ENCODE measurements around the gene EXOC3L4. TPM values are rescaled to one million over a fixed set of nuclear protein-coding genes. Genes with fewer than 3 reads are reported as not detected.

EXOC3L4 gene
- total and polyA plus RNA-seq, 2 donors (not counting 1 experiment from before 2014, with no cell fraction given), result not detected

DNA sequence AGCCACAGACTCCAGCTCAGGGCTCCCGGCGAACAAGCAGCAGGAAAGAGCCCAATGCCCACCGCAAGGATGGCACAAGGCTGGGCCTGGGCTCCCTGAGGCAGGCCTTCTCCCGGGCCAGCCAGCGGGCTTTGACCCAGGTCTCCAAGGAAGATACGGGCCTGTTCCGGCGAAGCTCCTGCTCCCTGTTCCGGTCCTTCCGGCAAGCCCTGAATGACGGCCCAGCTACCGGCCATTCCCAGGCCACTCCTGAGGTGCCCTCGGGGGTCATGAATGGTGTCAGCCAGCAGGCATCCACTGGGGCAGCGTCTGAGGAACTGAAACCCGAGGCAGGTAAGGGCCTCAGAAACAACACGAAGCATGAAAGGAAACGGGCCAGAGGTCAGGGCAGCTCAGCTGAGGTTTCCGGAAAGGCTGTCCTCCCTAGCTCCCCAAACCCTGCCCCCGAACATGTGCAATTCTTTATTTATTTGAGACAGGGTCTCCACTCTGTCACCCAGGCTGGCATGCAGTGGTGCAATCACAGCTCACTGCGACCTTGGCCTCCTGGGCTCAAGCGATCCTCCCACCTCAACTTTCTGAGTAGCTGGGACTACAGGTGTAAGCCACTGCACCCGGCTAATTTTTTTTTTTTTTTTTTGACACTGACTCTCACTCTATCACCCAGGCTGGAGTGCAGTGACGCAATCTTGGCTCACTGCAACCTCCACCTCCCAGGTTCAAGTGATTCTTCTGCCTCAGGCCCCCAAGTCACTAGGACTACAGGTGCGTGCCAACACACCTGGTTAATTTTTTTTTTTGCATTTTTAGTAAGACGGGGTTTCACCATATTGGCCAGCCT, 6.0 kb downstream of the EXOC3L4 start:
- Mint-ChIP-seq H3K27me3 (peaks cover 20% of the 10 kb centered on the region), H3K4me1 (peaks cover 26% of the 10 kb centered on the region), H3K9me3 (ENCODE audit: insufficient read depth) (no peaks in the 10 kb centered on the region), H3K4me3 (peak overlapping the region; percentile 13), H3K27ac (no peak overlapping the region)
- Histone ChIP-seq H3K9me3 (ENCODE audit: control extremely low read depth in 1 of 3, control insufficient read depth in 2 of 3, insufficient read depth in 1 of 3, low read length in 2 of 3) (peaks cover 0 to 13% (median 0%) of the 10 kb centered on the region in 3 donors), H2AFZ (ENCODE audit: insufficient read depth, low read depth, low read length, poor library complexity, severe bottlenecking) (no peak overlapping the region), H3K36me3 (replicated peaks in 1 of 2; ENCODE audit: control extremely low read depth in 1 of 2, control insufficient read depth in 1 of 2, extremely low read depth in 1 of 2, insufficient read depth in 2 of 2, low read length in 1 of 2) (no peaks in the 10 kb centered on the region), H3K4me2 (replicated peaks; ENCODE audit: low read depth, low read length, poor library complexity, severe bottlenecking) (peak overlapping the region; percentile 34), H3K4me3 (ENCODE audit: control extremely low read depth in 1 of 5, extremely low read depth in 1 of 5, insufficient read depth in 1 of 5, low read depth in 2 of 5, low read length in 4 of 5) (no peak overlapping the region), H3K79me2 (ENCODE audit: control insufficient read depth, insufficient read depth, low read length) (no peaks in the 10 kb centered on the region), H3K27me3 (replicated peaks in 1 of 4; ENCODE audit: control extremely low read depth in 1 of 4, control insufficient read depth in 3 of 4, insufficient read depth in 4 of 4, low read length in 3 of 4) (peaks cover 0 to 39% (median 16%) of the 10 kb centered on the region in 4 experiments), H3K4me1 (ENCODE audit: control insufficient read depth in 2 of 2, insufficient read depth in 2 of 2, low read length in 2 of 2) (peaks cover 42 to 45% of the 10 kb centered on the region in 2 donors), H3K27ac (ENCODE audit: low read length in 2 of 2) (no peak overlapping the region), H3K9ac (ENCODE audit: low read length) (no peak overlapping the region), H4K20me1 (ENCODE audit: control insufficient read depth, insufficient read depth, low read length, poor library complexity, severe bottlenecking) (no peaks in the 10 kb centered on the region)
- intact Hi-C loops (cut with micrococcal nuclease), result no loop called here
- TF ChIP-seq, protein P1, sequence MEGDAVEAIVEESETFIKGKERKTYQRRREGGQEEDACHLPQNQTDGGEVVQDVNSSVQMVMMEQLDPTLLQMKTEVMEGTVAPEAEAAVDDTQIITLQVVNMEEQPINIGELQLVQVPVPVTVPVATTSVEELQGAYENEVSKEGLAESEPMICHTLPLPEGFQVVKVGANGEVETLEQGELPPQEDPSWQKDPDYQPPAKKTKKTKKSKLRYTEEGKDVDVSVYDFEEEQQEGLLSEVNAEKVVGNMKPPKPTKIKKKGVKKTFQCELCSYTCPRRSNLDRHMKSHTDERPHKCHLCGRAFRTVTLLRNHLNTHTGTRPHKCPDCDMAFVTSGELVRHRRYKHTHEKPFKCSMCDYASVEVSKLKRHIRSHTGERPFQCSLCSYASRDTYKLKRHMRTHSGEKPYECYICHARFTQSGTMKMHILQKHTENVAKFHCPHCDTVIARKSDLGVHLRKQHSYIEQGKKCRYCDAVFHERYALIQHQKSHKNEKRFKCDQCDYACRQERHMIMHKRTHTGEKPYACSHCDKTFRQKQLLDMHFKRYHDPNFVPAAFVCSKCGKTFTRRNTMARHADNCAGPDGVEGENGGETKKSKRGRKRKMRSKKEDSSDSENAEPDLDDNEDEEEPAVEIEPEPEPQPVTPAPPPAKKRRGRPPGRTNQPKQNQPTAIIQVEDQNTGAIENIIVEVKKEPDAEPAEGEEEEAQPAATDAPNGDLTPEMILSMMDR (IDR thresholded peaks at IDR 0.05), result no peak
- no peak for TF ChIP-seq EZH2 (IDR thresholded peaks at IDR 0.05; ENCODE audit: borderline replicate concordance, insufficient read depth, low read depth, low read length, poor library complexity, severe bottlenecking)
- ChIA-PET POLR2A (interaction anchor here (0.5 to 1.0 kb wide), 2 partner anchors 9 to 10 kb away, joined by 3 to 4 read pairs; no protein-coding TSS in a partner anchor), CTCF (interaction anchor here (0.7 to 1.8 kb wide), 4 partner anchors 20 to 406 kb away, joined by 3 to 8 read pairs (median 3); no protein-coding TSS in a partner anchor)
- WGBS (ENCODE audit: insufficient coverage), result 76% methylated on average over 24 of the region's 25 CpGs
- DNase-seq (peak; percentile 55), ATAC-seq (ENCODE audit: low read depth) (peak; percentile 53)

All from B cell (primary cell).